GM18520 (cell line): ENCODE results near the gene EXD3.
"Not testable (repeated sequence)": the region's sequence is repeated elsewhere in the genome, so short reads cannot be mapped to it uniquely, and the experiment has no call there.

Experiments
- ATAC-seq: cut with Tn5 transposase; IDR thresholded peaks from one replicate; pipeline ENCODE4 v1.9.1; 2021; ENCODE audit not compliant: unreplicated experiment

The EXD3 gene

DNA sequence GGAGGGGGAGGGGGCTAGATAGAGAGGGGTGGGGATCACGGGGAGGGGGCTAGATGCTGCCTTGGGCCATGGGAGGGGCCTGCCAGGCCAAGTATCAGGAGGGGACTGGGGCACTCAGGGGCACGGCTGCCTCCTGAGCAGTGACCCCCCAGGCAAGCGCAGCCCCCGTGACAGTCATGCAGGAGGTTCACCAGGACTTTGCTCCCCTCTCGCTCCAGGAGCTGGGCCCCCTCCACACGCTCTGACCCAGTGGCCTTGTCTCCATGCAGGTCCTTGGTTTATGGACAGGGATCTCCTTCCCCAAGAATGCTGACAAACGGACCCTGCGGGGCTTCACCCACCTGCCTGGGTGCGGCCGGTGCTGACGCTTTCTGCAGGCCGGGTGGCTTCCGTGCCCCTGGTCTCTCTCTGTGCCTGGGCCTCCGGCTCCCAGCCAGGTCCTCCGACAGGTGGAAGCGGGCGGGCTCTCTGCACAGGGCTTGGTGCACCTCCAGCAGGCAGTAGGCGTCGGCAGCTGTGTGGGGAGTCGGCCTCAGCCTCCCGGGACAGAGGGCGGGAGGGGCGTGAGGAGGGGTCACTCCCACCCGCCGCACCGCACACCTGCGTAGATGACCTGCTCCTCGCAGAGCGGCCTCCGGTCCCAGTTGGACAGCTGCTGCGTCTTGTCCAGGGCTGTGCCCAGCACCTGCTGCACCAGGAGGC, 74.0 kb downstream of the EXD3 start:
- ATAC-seq, result no peak

DNA sequence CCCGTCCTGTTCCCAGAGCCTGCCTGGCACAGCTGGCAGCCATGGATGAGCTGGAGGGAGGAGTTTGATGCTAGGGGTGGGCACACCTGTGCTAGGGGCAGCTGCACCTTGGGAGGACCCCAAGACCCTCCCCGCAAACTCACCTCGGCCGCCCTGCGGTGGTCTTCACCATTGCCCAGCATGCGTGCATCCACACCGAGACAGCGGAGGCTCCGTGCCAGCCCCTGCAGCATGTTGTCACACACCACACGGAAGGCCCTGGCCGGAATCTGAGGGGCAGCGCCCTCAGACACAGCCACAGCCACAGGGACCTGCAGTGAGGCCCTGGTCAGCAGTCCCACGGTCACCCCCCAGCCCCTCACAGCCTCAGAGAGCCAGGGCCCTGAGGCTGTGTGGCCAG, 75.0 kb downstream of the EXD3 start:
- no peak for ATAC-seq

DNA sequence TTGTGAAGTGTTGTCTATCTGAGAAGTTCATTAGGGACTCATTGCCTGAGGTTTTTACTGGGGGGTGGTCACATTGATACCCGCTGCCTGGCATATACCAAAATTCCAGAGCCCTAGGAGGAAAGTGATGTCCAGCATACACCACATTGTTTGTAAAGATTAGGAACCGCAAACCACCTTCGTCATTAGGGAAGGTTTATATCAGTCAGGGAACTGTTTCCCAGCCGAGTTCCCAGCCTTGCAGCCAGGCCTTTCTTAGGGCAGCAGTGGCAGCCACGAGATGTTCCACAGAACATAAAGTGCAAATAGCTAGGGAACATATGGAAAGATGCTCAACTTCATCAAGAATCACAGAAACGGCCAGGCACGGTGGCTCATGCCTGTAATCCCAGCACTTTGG, 80.5 kb downstream of the EXD3 start:
- no peak for ATAC-seq

DNA sequence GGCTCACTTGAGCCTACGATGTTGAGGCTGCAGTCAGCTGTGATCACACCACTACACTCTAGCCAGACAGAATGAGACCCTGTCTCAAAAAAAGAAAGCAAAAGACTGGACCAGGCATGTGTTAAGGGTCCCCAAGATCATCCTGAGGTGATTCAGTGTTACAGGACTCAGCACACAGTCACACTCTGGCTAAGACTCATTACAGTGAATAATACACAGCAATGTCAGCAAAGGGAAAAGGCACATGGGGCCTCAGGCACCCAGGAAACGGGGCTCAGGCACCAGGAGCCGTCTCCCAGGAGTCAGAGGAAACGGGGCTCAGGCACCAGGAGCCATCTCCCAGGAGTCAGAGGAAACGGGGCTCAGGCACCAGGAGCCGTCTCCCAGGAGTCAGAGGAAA, 81.7 kb downstream of the EXD3 start:
- ATAC-seq, result no peak

GRCh38 chr9:137339908-137340462, 83.0 kb downstream of the EXD3 start:
- ATAC-seq, result not testable (repeated sequence)

DNA sequence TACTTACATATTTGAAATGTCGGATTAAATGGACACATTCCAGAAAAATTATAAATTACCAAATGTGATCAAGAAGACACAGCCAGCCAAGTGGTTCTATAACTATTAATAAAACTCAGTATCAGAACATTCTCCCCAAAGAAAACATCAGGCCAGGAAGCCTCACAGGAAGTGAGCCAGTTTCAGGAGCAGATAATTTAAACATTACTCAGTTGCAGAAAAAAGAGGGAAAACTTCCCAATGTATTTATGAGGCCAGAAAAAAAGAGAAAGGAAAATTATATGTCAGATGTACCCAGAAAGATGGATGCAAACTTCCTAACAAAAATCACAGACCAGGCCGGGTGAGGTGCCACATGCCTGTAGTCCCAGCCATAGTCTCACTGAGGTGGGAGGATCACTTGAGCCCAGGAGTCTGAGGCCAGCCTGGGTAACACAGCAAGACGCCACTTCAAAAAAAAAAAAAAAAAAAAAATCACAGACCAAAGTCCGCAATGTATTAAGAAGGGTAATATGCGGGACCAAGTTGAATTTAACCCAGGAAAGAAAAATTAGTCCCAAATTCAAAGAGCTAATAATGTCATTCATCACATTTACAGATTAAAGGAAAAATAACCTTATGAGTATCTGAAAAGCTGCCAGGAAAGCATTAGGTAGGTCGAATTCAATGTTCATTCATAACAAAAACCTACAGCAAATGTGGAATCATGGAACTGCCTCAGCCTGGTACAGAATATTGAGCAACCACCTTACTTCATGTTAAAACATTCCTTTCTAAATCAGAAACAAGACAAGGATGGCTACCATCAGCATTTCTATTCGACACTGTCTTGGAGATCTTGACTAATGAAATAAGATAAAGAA, 83.7 kb downstream of the EXD3 start:
- ATAC-seq, result no peak

DNA sequence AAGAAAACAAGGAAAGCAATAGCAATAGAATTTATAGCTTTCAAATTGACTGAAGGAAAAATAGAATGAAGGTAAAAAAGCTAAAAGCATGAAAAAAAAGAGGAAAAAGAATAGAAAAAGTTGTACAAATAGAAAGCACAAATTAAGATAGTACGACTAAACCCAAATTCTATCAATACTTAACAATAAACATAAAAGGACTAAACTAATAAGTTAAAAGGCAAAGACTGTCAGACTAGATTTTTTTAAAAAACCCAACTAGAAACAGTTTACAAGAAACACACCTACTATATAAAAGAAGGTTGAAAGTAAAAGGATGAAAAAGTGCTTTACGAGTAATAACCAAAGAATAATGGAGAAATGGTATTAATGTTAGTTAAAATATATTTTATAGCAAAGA, 86.2 kb downstream of the EXD3 start:
- no peak for ATAC-seq

- ATAC-seq, result no peak
Observed at GRCh38 chr9:137333016-137333671, 89.8 kb downstream of the EXD3 start.

GRCh38 chr9:137331929-137332328, 91.0 kb downstream of the EXD3 start:
- ATAC-seq, result no peak

GRCh38 chr9:137330689-137331088, 92.3 kb downstream of the EXD3 start:
- no peak for ATAC-seq

GRCh38 chr9:137329590-137329989, 93.4 kb downstream of the EXD3 start:
- not testable (repeated sequence) for ATAC-seq

GRCh38 chr9:137327641-137328550, 95.1 kb downstream of the EXD3 start:
- not testable (repeated sequence) for ATAC-seq

GRCh38 chr9:137326445-137327065, 96.4 kb downstream of the EXD3 start:
- ATAC-seq, result no peak

DNA sequence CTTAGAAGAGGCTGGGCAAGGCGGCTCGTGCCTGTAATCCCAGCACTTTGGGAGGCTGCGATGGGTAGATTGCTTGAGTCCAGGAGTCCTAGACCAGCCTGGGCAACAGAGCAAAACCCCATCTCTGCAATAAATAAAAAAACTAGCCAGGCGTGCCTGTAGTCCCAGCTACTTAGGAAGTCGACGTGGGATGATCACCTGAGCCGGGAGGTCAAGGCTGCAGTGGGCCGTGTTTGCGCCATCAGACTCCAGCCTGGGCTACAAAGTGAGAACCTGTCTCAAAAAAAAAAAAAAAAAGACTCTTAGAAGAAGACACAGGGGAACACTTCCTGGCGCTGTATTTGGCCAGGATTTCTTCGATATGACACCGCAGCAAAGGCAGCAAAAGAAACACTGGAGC, 97.2 kb downstream of the EXD3 start:
- ATAC-seq, result no peak

DNA sequence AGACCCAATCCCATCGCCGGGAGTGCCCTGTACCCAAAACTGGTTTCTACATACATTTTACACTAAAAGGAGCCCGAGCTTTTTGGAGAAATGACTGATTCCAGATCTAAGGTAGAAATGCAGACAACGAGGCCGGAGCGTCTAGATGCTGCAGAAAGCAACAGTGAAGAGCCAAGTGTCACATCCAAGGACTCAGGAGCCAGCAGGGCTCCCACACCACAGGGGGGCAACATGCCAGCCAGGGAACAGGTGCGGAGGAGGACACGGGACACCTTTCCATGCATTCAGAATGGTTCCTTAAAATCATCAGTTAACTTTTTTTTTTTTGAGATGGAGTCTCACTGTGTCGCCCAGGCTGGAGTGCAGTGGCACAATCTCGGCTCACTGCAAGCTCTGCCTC, 97.8 kb downstream of the EXD3 start:
- no peak for ATAC-seq

GRCh38 chr9:137323531-137324331, 99.2 kb downstream of the EXD3 start:
- no peak for ATAC-seq

GRCh38 chr9:137321726-137322361, 101.1 kb downstream of the EXD3 start:
- no peak for ATAC-seq

DNA sequence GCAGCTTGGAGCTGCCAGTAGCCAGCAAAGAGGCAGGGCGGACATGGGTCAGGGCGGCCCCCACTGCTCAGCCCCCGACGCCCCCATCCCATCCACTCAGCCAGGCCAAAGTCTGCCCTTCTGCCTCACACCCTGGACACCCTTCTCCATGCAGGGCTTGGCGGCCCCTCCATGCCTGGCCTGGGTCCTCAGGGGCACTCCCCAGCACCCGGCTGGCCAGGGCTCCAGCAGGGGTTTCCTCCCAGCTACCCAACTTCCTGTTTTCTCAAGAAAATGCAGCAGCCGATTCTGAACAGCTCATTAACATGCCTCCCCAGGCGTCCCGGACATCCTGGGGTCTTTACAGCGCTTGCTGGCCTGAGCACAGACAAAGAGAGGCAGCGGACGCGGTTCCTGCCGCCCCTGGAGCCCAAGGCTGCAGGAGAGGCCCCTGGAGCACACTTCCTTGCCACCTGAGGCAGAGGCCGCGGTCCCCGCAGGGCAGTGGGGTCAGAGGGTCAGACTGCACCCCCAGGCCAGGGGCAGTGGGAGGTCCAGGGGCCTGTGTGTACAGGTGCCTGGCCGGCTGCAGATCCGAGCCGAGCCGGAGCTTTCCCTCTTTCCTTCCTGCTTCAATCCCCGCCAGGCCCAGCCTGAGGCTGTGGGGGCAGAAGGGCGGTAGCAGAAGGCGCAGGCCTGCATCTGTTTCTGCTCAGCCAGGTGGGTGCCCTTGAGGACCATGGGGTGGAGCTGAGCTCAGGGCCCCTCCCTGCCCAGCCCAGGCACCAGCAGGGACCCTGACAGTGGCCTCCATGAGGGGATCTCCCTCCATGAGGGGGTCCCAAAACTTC, 102.2 kb downstream of the EXD3 start:
- no peak for ATAC-seq
